ENCODE data around the gene UBE2E2.

Gene UBE2E2

GRCh38 chr3:23590424-23591273 lies 387.5 kb downstream of the UBE2E2 start (continued):
- TF ChIP-seq, protein P1, sequence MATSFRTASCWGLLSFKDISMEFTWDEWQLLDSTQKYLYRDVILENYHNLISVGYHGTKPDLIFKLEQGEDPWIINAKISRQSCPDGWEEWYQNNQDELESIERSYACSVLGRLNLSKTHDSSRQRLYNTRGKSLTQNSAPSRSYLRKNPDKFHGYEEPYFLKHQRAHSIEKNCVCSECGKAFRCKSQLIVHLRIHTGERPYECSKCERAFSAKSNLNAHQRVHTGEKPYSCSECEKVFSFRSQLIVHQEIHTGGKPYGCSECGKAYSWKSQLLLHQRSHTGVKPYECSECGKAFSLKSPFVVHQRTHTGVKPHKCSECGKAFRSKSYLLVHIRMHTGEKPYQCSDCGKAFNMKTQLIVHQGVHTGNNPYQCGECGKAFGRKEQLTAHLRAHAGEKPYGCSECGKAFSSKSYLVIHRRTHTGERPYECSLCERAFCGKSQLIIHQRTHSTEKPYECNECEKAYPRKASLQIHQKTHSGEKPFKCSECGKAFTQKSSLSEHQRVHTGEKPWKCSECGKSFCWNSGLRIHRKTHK (tag by site-specific recombination; IDR thresholded peaks at IDR 0.05), result no peak
- peak; percentile 70 for TF ChIP-seq SP7 (tag by site-specific recombination; IDR thresholded peaks at IDR 0.05)
- TF ChIP-seq ZNF211 (tag by site-specific recombination; IDR thresholded peaks at IDR 0.05; ENCODE audit: low read depth), result no peak
- TF ChIP-seq ZNF37A (tag by site-specific recombination; IDR thresholded peaks at IDR 0.05), result no peak
- TF ChIP-seq EGR2 (tag by site-specific recombination; IDR thresholded peaks at IDR 0.05; ENCODE audit: low read depth), result peak; percentile 76
- TF ChIP-seq ZNF19 (tag by site-specific recombination; IDR thresholded peaks at IDR 0.05; ENCODE audit: low read depth), result no peak
- TF ChIP-seq ZNF280C (tag by site-specific recombination; IDR thresholded peaks at IDR 0.05), result no peak
- TF ChIP-seq OSR2 (tag by site-specific recombination; IDR thresholded peaks at IDR 0.05), result peak; percentile 49; the same call in 1 of the 2 replicates
- TF ChIP-seq ZNF426 (tag by site-specific recombination; IDR thresholded peaks at IDR 0.05), result no peak
- TF ChIP-seq, protein P2, sequence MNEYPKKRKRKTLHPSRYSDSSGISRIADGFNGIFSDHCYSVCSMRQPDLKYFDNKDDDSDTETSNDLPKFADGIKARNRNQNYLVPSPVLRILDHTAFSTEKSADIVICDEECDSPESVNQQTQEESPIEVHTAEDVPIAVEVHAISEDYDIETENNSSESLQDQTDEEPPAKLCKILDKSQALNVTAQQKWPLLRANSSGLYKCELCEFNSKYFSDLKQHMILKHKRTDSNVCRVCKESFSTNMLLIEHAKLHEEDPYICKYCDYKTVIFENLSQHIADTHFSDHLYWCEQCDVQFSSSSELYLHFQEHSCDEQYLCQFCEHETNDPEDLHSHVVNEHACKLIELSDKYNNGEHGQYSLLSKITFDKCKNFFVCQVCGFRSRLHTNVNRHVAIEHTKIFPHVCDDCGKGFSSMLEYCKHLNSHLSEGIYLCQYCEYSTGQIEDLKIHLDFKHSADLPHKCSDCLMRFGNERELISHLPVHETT (tag by site-specific recombination; IDR thresholded peaks at IDR 0.05), result no peak
- TF ChIP-seq ZSCAN18 (tag by site-specific recombination; IDR thresholded peaks at IDR 0.05), result no peak
- TF ChIP-seq FEZF1 (tag by site-specific recombination; IDR thresholded peaks at IDR 0.05), result peak; percentile 55
- no peak for TF ChIP-seq ZNF473 (tag by site-specific recombination; IDR thresholded peaks at IDR 0.05)
- no peak for TF ChIP-seq YY2 (tag by site-specific recombination; IDR thresholded peaks at IDR 0.05)
- no peak for TF ChIP-seq ZNF600 (tag by site-specific recombination; IDR thresholded peaks at IDR 0.05)
- no peak for TF ChIP-seq ZNF302 (tag by site-specific recombination; IDR thresholded peaks at IDR 0.05; ENCODE audit: low read depth)
- TF ChIP-seq ZNF132 (tag by site-specific recombination; IDR thresholded peaks at IDR 0.05; ENCODE audit: borderline replicate concordance), result no peak
- TF ChIP-seq ZNF214 (tag by site-specific recombination; IDR thresholded peaks at IDR 0.05; ENCODE audit: borderline replicate concordance), result no peak
- no peak for TF ChIP-seq ZNF785 (tag by site-specific recombination; IDR thresholded peaks at IDR 0.05)
- no peak for TF ChIP-seq ZFP37 (tag by site-specific recombination; IDR thresholded peaks at IDR 0.05)
- TF ChIP-seq ZSCAN23 (tag by site-specific recombination; IDR thresholded peaks at IDR 0.05), result no peak
- TF ChIP-seq ZNF654 (tag by site-specific recombination; IDR thresholded peaks at IDR 0.05; ENCODE audit: low read depth), result no peak
- no peak for TF ChIP-seq ZNF148 (tag by site-specific recombination; IDR thresholded peaks at IDR 0.05; ENCODE audit: borderline replicate concordance)
- TF ChIP-seq GLI4 (tag by site-specific recombination; IDR thresholded peaks at IDR 0.05), result no peak
- no peak for TF ChIP-seq ZNF433 (tag by site-specific recombination; IDR thresholded peaks at IDR 0.05; ENCODE audit: low read depth)
- TF ChIP-seq, protein P3, sequence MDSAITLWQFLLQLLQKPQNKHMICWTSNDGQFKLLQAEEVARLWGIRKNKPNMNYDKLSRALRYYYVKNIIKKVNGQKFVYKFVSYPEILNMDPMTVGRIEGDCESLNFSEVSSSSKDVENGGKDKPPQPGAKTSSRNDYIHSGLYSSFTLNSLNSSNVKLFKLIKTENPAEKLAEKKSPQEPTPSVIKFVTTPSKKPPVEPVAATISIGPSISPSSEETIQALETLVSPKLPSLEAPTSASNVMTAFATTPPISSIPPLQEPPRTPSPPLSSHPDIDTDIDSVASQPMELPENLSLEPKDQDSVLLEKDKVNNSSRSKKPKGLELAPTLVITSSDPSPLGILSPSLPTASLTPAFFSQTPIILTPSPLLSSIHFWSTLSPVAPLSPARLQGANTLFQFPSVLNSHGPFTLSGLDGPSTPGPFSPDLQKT (IDR thresholded peaks at IDR 0.05; ENCODE audit: borderline replicate concordance, low read depth, low read length), result no peak
- TF ChIP-seq, protein P4, sequence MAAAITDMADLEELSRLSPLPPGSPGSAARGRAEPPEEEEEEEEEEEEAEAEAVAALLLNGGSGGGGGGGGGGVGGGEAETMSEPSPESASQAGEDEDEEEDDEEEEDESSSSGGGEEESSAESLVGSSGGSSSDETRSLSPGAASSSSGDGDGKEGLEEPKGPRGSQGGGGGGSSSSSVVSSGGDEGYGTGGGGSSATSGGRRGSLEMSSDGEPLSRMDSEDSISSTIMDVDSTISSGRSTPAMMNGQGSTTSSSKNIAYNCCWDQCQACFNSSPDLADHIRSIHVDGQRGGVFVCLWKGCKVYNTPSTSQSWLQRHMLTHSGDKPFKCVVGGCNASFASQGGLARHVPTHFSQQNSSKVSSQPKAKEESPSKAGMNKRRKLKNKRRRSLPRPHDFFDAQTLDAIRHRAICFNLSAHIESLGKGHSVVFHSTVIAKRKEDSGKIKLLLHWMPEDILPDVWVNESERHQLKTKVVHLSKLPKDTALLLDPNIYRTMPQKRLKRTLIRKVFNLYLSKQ (tag by site-specific recombination; IDR thresholded peaks at IDR 0.05; ENCODE audit: borderline replicate concordance), result no peak
- TF ChIP-seq ZNF585B (tag by site-specific recombination; IDR thresholded peaks at IDR 0.05), result no peak

All from HEK293 (cell line).